ENCODE results near the gene PSMA8. TPM values are rescaled to one million over a fixed set of nuclear protein-coding genes. Genes with fewer than 3 reads are reported as not detected.

PSMA8 gene
- polyA plus RNA-seq, 1 of the 3 experiments (the other 2 are of a cell fraction) = not detected

DNA sequence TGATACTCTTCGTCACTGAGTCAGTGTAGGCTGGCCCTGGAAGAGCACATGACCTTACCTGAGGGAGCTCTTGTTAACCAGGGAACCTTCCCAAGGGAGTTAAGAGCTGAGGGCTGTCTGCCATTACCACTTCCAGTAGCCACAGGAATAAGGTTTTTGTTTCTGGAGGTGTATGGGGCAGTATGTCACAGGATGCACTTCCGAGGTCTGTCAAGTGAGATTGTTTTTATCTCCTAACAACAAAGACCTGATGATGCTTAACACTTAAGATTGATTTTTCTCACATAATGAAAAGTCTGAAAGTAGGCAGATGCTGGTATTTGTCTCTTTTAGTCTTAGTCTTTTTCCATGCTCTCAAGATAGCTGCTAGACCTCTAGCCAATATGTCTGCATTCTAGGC lies 41.8 kb downstream of the PSMA8 start (continued):
- TF ChIP-seq, protein P1, sequence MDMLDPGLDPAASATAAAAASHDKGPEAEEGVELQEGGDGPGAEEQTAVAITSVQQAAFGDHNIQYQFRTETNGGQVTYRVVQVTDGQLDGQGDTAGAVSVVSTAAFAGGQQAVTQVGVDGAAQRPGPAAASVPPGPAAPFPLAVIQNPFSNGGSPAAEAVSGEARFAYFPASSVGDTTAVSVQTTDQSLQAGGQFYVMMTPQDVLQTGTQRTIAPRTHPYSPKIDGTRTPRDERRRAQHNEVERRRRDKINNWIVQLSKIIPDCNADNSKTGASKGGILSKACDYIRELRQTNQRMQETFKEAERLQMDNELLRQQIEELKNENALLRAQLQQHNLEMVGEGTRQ (IDR thresholded peaks at IDR 0.05; ENCODE audit: borderline replicate concordance, low read depth, low read length) = no peak

DNA sequence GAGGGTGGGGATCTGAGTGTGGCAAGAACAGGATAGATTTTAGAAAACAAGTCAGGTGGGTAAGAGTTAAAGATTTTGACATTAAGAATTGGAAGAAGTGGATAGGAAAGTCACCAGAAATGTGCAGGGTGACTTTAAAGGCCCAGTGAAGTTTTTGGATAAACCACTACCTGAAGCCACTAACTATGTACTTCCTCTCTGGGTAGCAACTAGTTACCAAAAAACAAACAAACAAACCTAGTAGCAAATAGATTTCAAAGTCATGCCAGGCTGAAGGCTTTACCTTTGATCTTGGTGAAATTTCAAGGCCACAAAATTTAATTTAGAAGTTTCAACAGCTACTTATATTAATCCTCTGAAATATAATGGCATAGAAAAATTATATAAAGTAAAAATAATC lies 42.5 kb downstream of the PSMA8 start:
- CTCF ChIA-PET = no interaction called here
- POLR2A ChIA-PET = no interaction called here
- H3K4me3 ChIP-seq (ENCODE audit: low read depth in 2 of 2, low read length in 1 of 2) = no peak overlapping the region
- no peak overlapping the region for H3K9ac ChIP-seq
- DNase-seq = no peak
- H3K36me3 ChIP-seq (replicated peaks in 1 of 2; ENCODE audit: control insufficient read depth in 1 of 2, insufficient read depth in 2 of 2, low read length in 1 of 2) = no peaks in the 10 kb centered on the region
- H3K27me3 ChIP-seq (ENCODE audit: insufficient read depth) = no peaks in the 10 kb centered on the region
- H3K27ac ChIP-seq (ENCODE audit: low read depth in 2 of 2, low read length in 1 of 2) = no peak overlapping the region
- H3K4me2 ChIP-seq = no peak overlapping the region
- H2AFZ ChIP-seq (ENCODE audit: low read depth) = no peak overlapping the region
- H3K4me1 ChIP-seq (ENCODE audit: control insufficient read depth in 1 of 2, insufficient read depth in 2 of 2, low read depth in 1 of 2, low read length in 1 of 2) = no peaks in the 10 kb centered on the region
- H3F3A ChIP-seq (replicated peaks; ENCODE audit: insufficient read depth) = no peaks in the 10 kb centered on the region
- no peaks in the 10 kb centered on the region for H4K20me1 ChIP-seq (ENCODE audit: insufficient read depth)
- H3K9me2 ChIP-seq = no peaks in the 10 kb centered on the region
- H3K79me2 ChIP-seq (ENCODE audit: insufficient read depth) = no peaks in the 10 kb centered on the region
- TF ChIP-seq RFX5 (IDR thresholded peaks at IDR 0.05; ENCODE audit: low read length) = no peak
- TF ChIP-seq, protein P2, sequence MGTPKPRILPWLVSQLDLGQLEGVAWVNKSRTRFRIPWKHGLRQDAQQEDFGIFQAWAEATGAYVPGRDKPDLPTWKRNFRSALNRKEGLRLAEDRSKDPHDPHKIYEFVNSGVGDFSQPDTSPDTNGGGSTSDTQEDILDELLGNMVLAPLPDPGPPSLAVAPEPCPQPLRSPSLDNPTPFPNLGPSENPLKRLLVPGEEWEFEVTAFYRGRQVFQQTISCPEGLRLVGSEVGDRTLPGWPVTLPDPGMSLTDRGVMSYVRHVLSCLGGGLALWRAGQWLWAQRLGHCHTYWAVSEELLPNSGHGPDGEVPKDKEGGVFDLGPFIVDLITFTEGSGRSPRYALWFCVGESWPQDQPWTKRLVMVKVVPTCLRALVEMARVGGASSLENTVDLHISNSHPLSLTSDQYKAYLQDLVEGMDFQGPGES (IDR thresholded peaks at IDR 0.05; ENCODE audit: low read depth, low read length) = no peak
- TF ChIP-seq RAD21 (IDR thresholded peaks at IDR 0.05; ENCODE audit: low read length) = no peak
- no peak for TF ChIP-seq NRF1 (IDR thresholded peaks at IDR 0.05; ENCODE audit: low read depth, low read length)
- TF ChIP-seq SMC3 (IDR thresholded peaks at IDR 0.05; ENCODE audit: low read depth, low read length) = no peak
- TF ChIP-seq, protein P3, sequence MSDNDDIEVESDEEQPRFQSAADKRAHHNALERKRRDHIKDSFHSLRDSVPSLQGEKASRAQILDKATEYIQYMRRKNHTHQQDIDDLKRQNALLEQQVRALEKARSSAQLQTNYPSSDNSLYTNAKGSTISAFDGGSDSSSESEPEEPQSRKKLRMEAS (IDR thresholded peaks at IDR 0.05; ENCODE audit: low read depth) = no peak
- TF ChIP-seq TEAD4 (IDR thresholded peaks at IDR 0.05; ENCODE audit: borderline replicate concordance, insufficient read depth) = no peak
- TF ChIP-seq, protein P4, sequence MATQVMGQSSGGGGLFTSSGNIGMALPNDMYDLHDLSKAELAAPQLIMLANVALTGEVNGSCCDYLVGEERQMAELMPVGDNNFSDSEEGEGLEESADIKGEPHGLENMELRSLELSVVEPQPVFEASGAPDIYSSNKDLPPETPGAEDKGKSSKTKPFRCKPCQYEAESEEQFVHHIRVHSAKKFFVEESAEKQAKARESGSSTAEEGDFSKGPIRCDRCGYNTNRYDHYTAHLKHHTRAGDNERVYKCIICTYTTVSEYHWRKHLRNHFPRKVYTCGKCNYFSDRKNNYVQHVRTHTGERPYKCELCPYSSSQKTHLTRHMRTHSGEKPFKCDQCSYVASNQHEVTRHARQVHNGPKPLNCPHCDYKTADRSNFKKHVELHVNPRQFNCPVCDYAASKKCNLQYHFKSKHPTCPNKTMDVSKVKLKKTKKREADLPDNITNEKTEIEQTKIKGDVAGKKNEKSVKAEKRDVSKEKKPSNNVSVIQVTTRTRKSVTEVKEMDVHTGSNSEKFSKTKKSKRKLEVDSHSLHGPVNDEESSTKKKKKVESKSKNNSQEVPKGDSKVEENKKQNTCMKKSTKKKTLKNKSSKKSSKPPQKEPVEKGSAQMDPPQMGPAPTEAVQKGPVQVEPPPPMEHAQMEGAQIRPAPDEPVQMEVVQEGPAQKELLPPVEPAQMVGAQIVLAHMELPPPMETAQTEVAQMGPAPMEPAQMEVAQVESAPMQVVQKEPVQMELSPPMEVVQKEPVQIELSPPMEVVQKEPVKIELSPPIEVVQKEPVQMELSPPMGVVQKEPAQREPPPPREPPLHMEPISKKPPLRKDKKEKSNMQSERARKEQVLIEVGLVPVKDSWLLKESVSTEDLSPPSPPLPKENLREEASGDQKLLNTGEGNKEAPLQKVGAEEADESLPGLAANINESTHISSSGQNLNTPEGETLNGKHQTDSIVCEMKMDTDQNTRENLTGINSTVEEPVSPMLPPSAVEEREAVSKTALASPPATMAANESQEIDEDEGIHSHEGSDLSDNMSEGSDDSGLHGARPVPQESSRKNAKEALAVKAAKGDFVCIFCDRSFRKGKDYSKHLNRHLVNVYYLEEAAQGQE (IDR thresholded peaks at IDR 0.05; ENCODE audit: low read depth, low read length) = no peak
- TF ChIP-seq MXI1 (IDR thresholded peaks at IDR 0.05; ENCODE audit: low read depth, low read length) = no peak
- no peak for TF ChIP-seq GABPA (IDR thresholded peaks at IDR 0.05; ENCODE audit: low read depth)
- no peak for TF ChIP-seq GATA2 (CRISPR knock-in tag; IDR thresholded peaks at IDR 0.05)
- TF ChIP-seq NFIC (IDR thresholded peaks at IDR 0.05; ENCODE audit: borderline replicate concordance) = no peak
- TF ChIP-seq, protein P5, sequence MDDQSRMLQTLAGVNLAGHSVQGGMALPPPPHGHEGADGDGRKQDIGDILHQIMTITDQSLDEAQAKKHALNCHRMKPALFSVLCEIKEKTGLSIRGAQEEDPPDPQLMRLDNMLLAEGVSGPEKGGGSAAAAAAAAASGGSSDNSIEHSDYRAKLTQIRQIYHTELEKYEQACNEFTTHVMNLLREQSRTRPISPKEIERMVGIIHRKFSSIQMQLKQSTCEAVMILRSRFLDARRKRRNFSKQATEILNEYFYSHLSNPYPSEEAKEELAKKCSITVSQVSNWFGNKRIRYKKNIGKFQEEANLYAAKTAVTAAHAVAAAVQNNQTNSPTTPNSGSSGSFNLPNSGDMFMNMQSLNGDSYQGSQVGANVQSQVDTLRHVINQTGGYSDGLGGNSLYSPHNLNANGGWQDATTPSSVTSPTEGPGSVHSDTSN (IDR thresholded peaks at IDR 0.05) = no peak
- H3K9me3 ChIP-seq = no peaks in the 10 kb centered on the region

All from SK-N-SH (cell line).